CD4-positive, CD25-positive, alpha-beta regulatory T cell (primary cell): Measurements from ENCODE around the gene ANKRD37. TPM values are rescaled to one million over a fixed set of nuclear protein-coding genes. Genes with fewer than 3 reads are reported as not detected.
A peak's percentile ranks its signal among the peaks of the same experiment; 100 is the strongest.

Experiments used
- ATAC-seq, 2 donors: fragments of 150-1000 bp; cut with Tn5 transposase; one replicate each; pipeline ENCODE4 v1.10.0; 2021; ENCODE audit warnings: low read depth in 2 of 2, moderate number of reproducible peaks in 2 of 2, moderate library complexity in 1 of 2
- DNase-seq, 3 donors: peaks; one replicate each; pipeline versions ENCODE4 v3.0.0 to v3.0.0-alpha.2; 2012 to 2022; ENCODE audit warnings: mixed read lengths in 1 of 3
- H3K27ac ChIP-seq: one replicate; pipeline ENCODE4 v1.7.0; 2013; ENCODE audit warnings: mild to moderate bottlenecking, low read length; ENCODE audit not compliant: insufficient read depth, poor library complexity, severe bottlenecking
- H3K27me3 ChIP-seq: one replicate; pipeline ENCODE4 v1.7.0; 2013; ENCODE audit warnings: low read length; ENCODE audit not compliant: control insufficient read depth, insufficient read depth
- H3K36me3 ChIP-seq: one replicate; pipeline ENCODE4 v1.7.0; 2013; ENCODE audit warnings: mild to moderate bottlenecking, low read length, moderate library complexity; ENCODE audit not compliant: control insufficient read depth, insufficient read depth
- H3K4me1 ChIP-seq: 2 replicates; pipeline ENCODE4 v1.7.0; 2013; ENCODE audit warnings: mild to moderate bottlenecking, low read length; ENCODE audit not compliant: insufficient read depth, control insufficient read depth, poor library complexity, severe bottlenecking
- H3K4me3 ChIP-seq: one replicate; pipeline ENCODE4 v1.7.0; 2013; ENCODE audit warnings: low read depth, mild to moderate bottlenecking, low read length, moderate library complexity
- H3K9me3 ChIP-seq, 2 experiments: 1 replicate in 1 of 2; 2 replicates in 1 of 2; pipeline ENCODE4 v1.7.0; 2013; ENCODE audit warnings: low read length in 2 of 2, mild to moderate bottlenecking in 1 of 2, moderate library complexity in 1 of 2; ENCODE audit not compliant: control insufficient read depth in 2 of 2
- H3K27ac Mint-ChIP-seq, 3 donors: one replicate each; pipeline ENCODE4 v1.8.0; 2020 to 2022; ENCODE audit warnings: mild to moderate bottlenecking in 3 of 3, mixed read lengths in 3 of 3, moderate library complexity in 2 of 3
- H3K27me3 Mint-ChIP-seq: one replicate; pipeline ENCODE4 v1.8.0; 2022; ENCODE audit warnings: mild to moderate bottlenecking, mixed read lengths
- H3K36me3 Mint-ChIP-seq: one replicate; pipeline ENCODE4 v1.8.0; 2020; ENCODE audit warnings: mixed read lengths
- H3K4me1 Mint-ChIP-seq, 4 donors: one replicate each; pipeline ENCODE4 v1.8.0; 2020 to 2022; ENCODE audit warnings: mixed read lengths in 4 of 4, mild to moderate bottlenecking in 1 of 4
- H3K4me3 Mint-ChIP-seq, 4 donors: one replicate each; pipeline ENCODE4 v1.8.0; 2020 to 2022; ENCODE audit warnings: mild to moderate bottlenecking in 4 of 4, mixed read lengths in 4 of 4, moderate library complexity in 3 of 4
- H3K9me3 Mint-ChIP-seq, 7 donors: one replicate each; pipeline ENCODE4 v1.8.0; 2020 to 2022; ENCODE audit warnings: mixed read lengths in 7 of 7, mild to moderate bottlenecking in 3 of 7, moderate library complexity in 2 of 7
- polyA plus RNA-seq, 4 donors: library from polyadenylated mRNA; unstranded; fragments of 300-500 nt; fragmentation: Illumina TruSeq; gene quantifications; one replicate each; pipeline ENCODE4 v1.2.3, GENCODE V29; 2021
- total RNA-seq: library from RNA; stranded (reverse); gene quantifications from one replicate; pipeline ENCODE4 v1.2.3, GENCODE V29; 2022

ANKRD37 gene
- total and polyA plus RNA-seq, 5 donors from 2014 or later: 8.8 to 31.0 (median 12.1) TPM

DNA sequence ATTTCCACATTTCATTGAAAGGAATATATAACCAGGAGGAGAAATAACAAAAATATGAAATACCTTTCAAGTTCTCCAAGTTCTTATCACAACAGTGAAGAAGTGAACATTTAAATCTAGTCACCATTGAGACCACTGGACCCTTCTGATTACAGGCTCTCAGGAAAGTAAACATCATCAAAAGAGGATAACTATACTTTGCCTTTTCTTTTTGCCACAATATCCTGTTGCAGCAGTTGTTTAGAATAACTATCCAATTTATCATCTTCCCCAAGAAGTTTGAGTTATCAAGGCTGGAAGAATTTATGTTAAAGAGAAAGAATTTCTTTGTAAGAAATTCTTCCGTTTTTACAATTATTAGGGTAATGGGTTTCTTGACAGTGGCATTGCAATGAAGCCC, 4.5 kb upstream of the ANKRD37 start:
- Histone ChIP-seq H3K9me3 (no peaks in the 10 kb centered on the region), H3K4me1 (peaks cover 21% of the 10 kb centered on the region), H3K27me3 (no peaks in the 10 kb centered on the region), H3K27ac (no peak overlapping the region), H3K36me3 (no peaks in the 10 kb centered on the region), H3K4me3 (no peak overlapping the region)
- ATAC-seq: no peak
- Mint-ChIP-seq H3K36me3 (no peaks in the 10 kb centered on the region), H3K4me3 (peak overlapping the region in 1 of 4 donors; percentile 0), H3K27me3 (no peaks in the 10 kb centered on the region), H3K9me3 (no peaks in the 10 kb centered on the region), H3K4me1 (peaks cover 10 to 25% (median 22%) of the 10 kb centered on the region in 4 donors), H3K27ac (no peak overlapping the region)
- no peak for DNase-seq

DNA sequence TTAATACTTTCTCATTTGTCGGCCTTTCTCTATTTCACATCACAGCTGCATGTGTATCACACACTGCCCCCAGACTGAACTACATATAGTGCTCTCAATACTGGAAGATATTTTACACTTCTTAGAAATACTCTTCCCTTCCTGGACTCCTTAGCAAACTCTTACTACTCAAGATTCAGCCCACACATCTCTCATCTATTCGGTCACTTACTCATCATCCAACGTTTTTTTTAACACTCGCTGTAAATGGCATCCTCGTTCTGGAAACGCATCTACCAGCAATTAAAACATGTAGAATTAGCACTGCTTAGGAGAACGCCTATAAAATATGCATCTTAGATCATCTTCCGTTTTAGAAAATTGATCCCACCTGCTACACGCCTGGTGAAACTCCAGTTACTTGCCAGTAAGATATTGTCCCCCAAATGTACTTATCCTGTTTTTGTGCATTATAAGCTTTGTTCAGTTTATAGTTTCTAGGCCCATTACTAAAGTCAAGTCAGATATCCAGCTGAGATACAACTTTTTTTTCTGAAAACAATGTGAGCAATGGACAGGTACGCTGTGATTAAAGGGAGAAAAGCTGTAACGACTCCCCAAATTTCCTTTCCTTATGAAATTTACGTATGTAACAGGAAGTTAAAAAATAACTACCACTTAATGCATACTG, 1.9 kb upstream of the ANKRD37 start:
- Mint-ChIP-seq H3K4me3 (peak overlapping the region; percentile 94 to 100 (median 96)), H3K27me3 (no peaks in the 10 kb centered on the region), H3K9me3 (no peaks in the 10 kb centered on the region), H3K36me3 (peaks cover 10% of the 10 kb centered on the region), H3K27ac (peak overlapping the region; percentile 85 to 100 (median 99)), H3K4me1 (peaks cover 11 to 39% (median 30%) of the 10 kb centered on the region in 4 donors)
- H3K36me3 ChIP-seq: peaks cover 3% of the 10 kb centered on the region
- no peaks in the 10 kb centered on the region for H3K27me3 ChIP-seq
- peaks cover 21% of the 10 kb centered on the region for H3K4me1 ChIP-seq
- peak overlapping the region; percentile 99 for H3K4me3 ChIP-seq
- DNase-seq: peak in 1 of 3 donors; percentile 59
- no peaks in the 10 kb centered on the region for H3K9me3 ChIP-seq
- H3K27ac ChIP-seq: peak overlapping the region; percentile 99
- no peak for ATAC-seq

DNA sequence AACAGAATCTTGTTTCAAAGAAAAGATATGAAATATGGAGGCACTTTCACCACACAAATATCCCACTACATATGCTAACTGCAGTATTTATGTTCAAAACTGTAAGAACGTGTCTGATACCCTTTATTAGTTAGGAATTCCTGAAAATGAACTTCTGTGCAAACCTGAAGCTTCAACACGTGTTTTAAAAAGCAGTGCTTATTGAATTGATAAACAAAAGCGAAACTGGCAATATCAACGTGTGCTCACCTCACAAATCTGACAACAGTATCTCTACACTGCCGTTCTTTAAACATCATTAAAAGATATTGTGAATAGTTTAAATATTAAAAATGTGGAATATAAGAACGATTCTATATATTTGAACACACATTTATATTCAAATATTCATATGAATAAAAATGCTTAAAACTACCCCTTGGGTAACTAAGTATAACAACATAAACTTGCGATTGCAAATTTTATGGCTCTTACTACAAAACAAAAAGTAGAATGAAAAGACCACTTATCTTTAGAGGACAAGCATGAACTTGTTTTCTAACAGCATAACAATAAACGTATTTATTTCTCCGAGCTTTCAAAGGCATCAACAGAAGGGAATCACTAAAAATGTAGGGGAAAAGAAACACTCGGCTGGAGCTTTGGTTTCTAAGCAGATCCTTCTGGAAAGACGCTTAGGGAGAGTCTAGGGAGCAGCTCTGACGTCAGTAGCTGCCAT, 1.2 kb upstream of the ANKRD37 start, which contains the start of gene LRP2BP:
Gene LRP2BP (minus strand): TSS at position 687 of the 718 bp plus-strand sequence. CDS start 17,738 bp downstream, outside the sequence.
- Mint-ChIP-seq H3K27me3 (no peaks in the 10 kb centered on the region), H3K36me3 (peaks cover 15% of the 10 kb centered on the region), H3K4me1 (peaks cover 10 to 40% (median 30%) of the 10 kb centered on the region in 4 donors), H3K4me3 (peak within 1 kb of the TSS; percentile 94 to 100 (median 96)), H3K27ac (peak within 1 kb of the TSS; percentile 98 to 100 (median 99)), H3K9me3 (no peaks in the 10 kb centered on the region)
- Histone ChIP-seq H3K27me3 (no peaks in the 10 kb centered on the region), H3K4me3 (peak within 1 kb of the TSS; percentile 99), H3K9me3 (no peaks in the 10 kb centered on the region), H3K27ac (peak within 1 kb of the TSS; percentile 99), H3K4me1 (peaks cover 21% of the 10 kb centered on the region), H3K36me3 (peaks cover 9% of the 10 kb centered on the region)
- DNase-seq (peak in 2 of 3 donors; percentile 41 to 72), ATAC-seq (no peak)

DNA sequence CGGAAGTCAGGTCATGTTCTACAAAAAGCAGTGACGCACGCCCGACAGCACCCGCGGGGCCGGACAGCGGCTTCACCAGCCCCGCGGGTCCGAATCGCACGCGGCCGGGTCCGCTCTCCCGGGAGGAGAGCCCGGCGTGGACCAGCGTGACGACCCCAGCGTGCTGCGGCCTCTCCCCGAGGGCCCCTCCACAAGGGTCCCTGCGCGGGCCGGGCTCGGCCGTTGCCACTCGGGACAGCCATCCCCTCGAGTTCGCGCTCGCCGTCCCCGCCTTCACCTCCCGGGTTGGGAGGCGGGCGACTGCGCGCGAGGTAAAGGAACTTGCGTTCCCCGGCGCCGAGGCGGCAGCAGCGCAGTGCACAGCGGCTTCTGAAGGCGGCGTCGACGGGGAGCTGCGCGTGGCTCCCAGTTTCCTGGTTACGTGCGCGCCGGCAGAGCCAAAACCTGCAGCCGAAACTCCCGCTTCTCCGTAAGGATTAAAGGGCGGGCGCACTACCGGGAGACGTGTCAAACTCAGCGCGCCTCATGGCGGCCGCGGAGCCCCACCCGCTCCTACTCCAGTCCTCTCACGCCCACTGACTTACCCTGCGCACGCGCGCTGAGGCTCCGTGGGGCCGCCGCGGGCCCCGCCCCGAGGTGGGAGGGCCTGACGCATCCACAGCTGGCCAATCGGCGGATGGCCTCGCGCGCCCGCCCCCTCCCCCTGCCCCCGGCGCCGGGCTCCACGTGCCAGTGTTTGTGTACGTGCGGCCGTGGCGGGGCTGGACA, 501 bp upstream of the ANKRD37 start:
- Mint-ChIP-seq H3K27ac (peak overlapping the region; percentile 98 to 100 (median 99)), H3K27me3 (no peaks in the 10 kb centered on the region), H3K9me3 (no peaks in the 10 kb centered on the region), H3K4me3 (peak overlapping the region; percentile 94 to 100 (median 96)), H3K4me1 (peaks cover 10 to 40% (median 30%) of the 10 kb centered on the region in 4 donors), H3K36me3 (peaks cover 19% of the 10 kb centered on the region)
- H3K36me3 ChIP-seq: peaks cover 14% of the 10 kb centered on the region
- no peaks in the 10 kb centered on the region for H3K9me3 ChIP-seq
- ATAC-seq (peak; percentile 90 to 94), DNase-seq (peak; percentile 94 to 97 (median 96))
- H3K27me3 ChIP-seq: no peaks in the 10 kb centered on the region
- H3K27ac ChIP-seq: peak overlapping the region; percentile 99
- peak overlapping the region; percentile 99 for H3K4me3 ChIP-seq
- peaks cover 21% of the 10 kb centered on the region for H3K4me1 ChIP-seq

DNA sequence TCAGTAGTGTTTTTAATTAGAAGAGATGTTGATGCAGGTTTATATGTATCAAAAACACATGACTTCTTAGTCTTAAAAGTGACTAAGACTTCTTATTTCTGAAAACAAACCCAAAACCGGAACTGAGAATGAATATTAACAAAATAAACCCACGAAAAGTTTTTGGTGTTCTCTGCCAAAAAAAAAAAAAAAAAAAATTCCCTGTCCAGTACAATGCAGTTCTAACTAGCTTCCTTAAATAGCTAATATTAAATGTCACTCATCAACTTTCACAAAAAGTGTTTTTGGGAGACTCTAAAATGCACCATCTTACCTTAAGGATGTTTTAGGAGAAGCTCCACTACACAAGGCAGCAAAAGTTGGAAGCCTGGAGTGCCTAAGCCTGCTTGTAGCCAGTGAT, 2.0 kb downstream of the ANKRD37 start:
- no peak overlapping the region for H3K27ac Mint-ChIP-seq
- Histone ChIP-seq H3K4me1 (peaks cover 21% of the 10 kb centered on the region), H3K9me3 (no peaks in the 10 kb centered on the region), H3K27ac (no peak overlapping the region), H3K36me3 (peaks cover 27% of the 10 kb centered on the region), H3K4me3 (no peak overlapping the region), H3K27me3 (no peaks in the 10 kb centered on the region)
- ATAC-seq: no peak
- H3K9me3 Mint-ChIP-seq: no peaks in the 10 kb centered on the region
- H3K4me1 Mint-ChIP-seq: peaks cover 13 to 40% (median 25%) of the 10 kb centered on the region in 4 donors
- peaks cover 27% of the 10 kb centered on the region for H3K36me3 Mint-ChIP-seq
- H3K27me3 Mint-ChIP-seq: no peaks in the 10 kb centered on the region
- peak overlapping the region in 1 of 4 donors; percentile 54 for H3K4me3 Mint-ChIP-seq
- no peak for DNase-seq

DNA sequence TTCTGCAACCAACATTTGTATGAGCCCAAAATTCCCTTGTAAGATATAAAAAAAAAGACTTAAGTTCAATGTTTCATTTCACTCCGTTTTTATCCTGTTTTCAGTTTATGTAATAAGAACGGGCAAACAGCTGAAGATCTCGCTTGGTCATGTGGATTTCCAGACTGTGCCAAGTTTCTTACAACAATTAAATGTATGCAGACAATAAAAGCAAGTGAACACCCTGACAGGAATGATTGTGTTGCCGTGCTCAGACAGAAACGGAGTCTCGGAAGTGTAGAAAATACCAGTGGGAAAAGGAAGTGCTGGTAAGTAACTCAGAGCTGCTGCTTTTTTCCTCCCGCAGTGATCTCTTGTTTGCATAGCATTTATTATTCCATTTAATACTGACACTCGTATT, 2.8 kb downstream of the ANKRD37 start:
- H3K9me3 ChIP-seq: no peaks in the 10 kb centered on the region
- Mint-ChIP-seq H3K9me3 (no peaks in the 10 kb centered on the region), H3K27ac (no peak overlapping the region), H3K4me1 (peaks cover 11 to 33% (median 18%) of the 10 kb centered on the region in 4 donors), H3K36me3 (peaks cover 31% of the 10 kb centered on the region), H3K27me3 (no peaks in the 10 kb centered on the region), H3K4me3 (no peak overlapping the region)
- no peak overlapping the region for H3K27ac ChIP-seq
- DNase-seq (no peak), ATAC-seq (no peak)
- H3K27me3 ChIP-seq: no peaks in the 10 kb centered on the region
- H3K36me3 ChIP-seq: peaks cover 27% of the 10 kb centered on the region
- H3K4me1 ChIP-seq: peaks cover 15% of the 10 kb centered on the region
- H3K4me3 ChIP-seq: no peak overlapping the region

DNA sequence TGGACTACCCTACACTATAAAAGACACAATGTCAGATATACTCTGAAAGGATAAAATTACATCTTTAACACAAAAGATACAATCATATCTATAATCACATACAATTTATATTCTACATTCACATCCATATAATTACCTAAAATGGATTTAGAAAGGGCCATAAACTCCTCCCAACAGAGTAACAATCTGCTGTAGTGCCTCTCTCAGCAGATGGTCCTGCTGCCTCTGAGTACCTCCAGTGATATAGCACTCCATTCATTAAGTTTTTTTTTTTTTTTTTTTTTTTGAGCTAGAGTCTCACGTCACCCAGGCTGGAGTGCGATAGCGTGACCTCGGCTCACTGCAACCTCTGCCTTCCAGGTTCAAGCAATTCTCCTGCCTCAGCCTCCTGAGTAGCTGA, 7.4 kb downstream of the ANKRD37 start:
- Mint-ChIP-seq H3K4me1 (peaks cover 0 to 7% (median 3%) of the 10 kb centered on the region in 4 donors), H3K27me3 (no peaks in the 10 kb centered on the region), H3K36me3 (peaks cover 45% of the 10 kb centered on the region), H3K9me3 (no peaks in the 10 kb centered on the region), H3K4me3 (no peak overlapping the region), H3K27ac (peak overlapping the region in 1 of 3 donors; percentile 55)
- no peaks in the 10 kb centered on the region for H3K4me1 ChIP-seq
- DNase-seq (no peak), ATAC-seq (no peak)
- no peak overlapping the region for H3K27ac ChIP-seq
- no peaks in the 10 kb centered on the region for H3K9me3 ChIP-seq
- H3K27me3 ChIP-seq: no peaks in the 10 kb centered on the region
- H3K36me3 ChIP-seq: peaks cover 37% of the 10 kb centered on the region
- H3K4me3 ChIP-seq: no peak overlapping the region
